NCI-H1092 treated with DMSO at 0.1 percent for 48 hours (cell line): Measurements from ENCODE around the gene SLC35F3.

Source experiments
- DNase-seq: peaks from one replicate; lab custom pipeline; 2025; lab: John Stamatoyannopoulos, UW

SLC35F3 gene

GRCh38 chr1:233912447-233912846 is 8.0 kb downstream of the SLC35F3 start:
- no peak for DNase-seq

GRCh38 chr1:233912909-233913308 is 8.4 kb downstream of the SLC35F3 start:
- DNase-seq = no peak

GRCh38 chr1:233916706-233917105 is 12.2 kb downstream of the SLC35F3 start:
- no peak for DNase-seq

GRCh38 chr1:233919786-233920185 is 15.3 kb downstream of the SLC35F3 start:
- DNase-seq = no peak

GRCh38 chr1:233928123-233928522 is 23.6 kb downstream of the SLC35F3 start:
- DNase-seq = no peak

GRCh38 chr1:233933339-233933738 is 28.9 kb downstream of the SLC35F3 start:
- DNase-seq = no peak

GRCh38 chr1:233935297-233935868 is 30.9 kb downstream of the SLC35F3 start:
- DNase-seq = no peak

- no peak for DNase-seq
Observed at GRCh38 chr1:233936422-233936821, 31.9 kb downstream of the SLC35F3 start.

- no peak for DNase-seq
Observed at GRCh38 chr1:233936842-233937241, 32.4 kb downstream of the SLC35F3 start.

GRCh38 chr1:233938476-233938875 is 34.0 kb downstream of the SLC35F3 start:
- DNase-seq = no peak

GRCh38 chr1:233939451-233939850 is 35.0 kb downstream of the SLC35F3 start:
- DNase-seq = no peak

GRCh38 chr1:233940908-233941307 is 36.4 kb downstream of the SLC35F3 start:
- no peak for DNase-seq

GRCh38 chr1:233944601-233945000 is 40.1 kb downstream of the SLC35F3 start:
- no peak for DNase-seq

- DNase-seq = no peak
Observed at GRCh38 chr1:233945573-233945972, 41.1 kb downstream of the SLC35F3 start.

GRCh38 chr1:233945979-233946378 is 41.5 kb downstream of the SLC35F3 start:
- DNase-seq = no peak

GRCh38 chr1:233946724-233947123 is 42.2 kb downstream of the SLC35F3 start:
- DNase-seq = no peak

- DNase-seq = no peak
Observed at GRCh38 chr1:233951804-233952203, 47.3 kb downstream of the SLC35F3 start.

GRCh38 chr1:233957691-233958090 is 53.2 kb downstream of the SLC35F3 start:
- no peak for DNase-seq

- no peak for DNase-seq
Observed at GRCh38 chr1:233959102-233959501, 54.6 kb downstream of the SLC35F3 start.

GRCh38 chr1:233959971-233960370 is 55.5 kb downstream of the SLC35F3 start:
- DNase-seq = no peak

GRCh38 chr1:233960386-233960785 is 55.9 kb downstream of the SLC35F3 start:
- no peak for DNase-seq

- no peak for DNase-seq
Observed at GRCh38 chr1:233962878-233963277, 58.4 kb downstream of the SLC35F3 start.

GRCh38 chr1:233965856-233966255 is 61.4 kb downstream of the SLC35F3 start:
- DNase-seq = no peak

GRCh38 chr1:233971753-233972152 is 67.3 kb downstream of the SLC35F3 start:
- no peak for DNase-seq

- DNase-seq = no peak
Observed at GRCh38 chr1:233972563-233972950, 68.1 kb downstream of the SLC35F3 start.
